HTR-8/SVneo (cell line): Measurements from ENCODE around the gene LRRC8B.
"Not testable (repeated sequence)": the region's sequence is repeated elsewhere in the genome, so short reads cannot be mapped to it uniquely, and the experiment has no call there.

Source experiments
- DNase-seq: peaks from one replicate; pipeline ENCODE4 v3.0.0; 2011; ENCODE audit warnings: low spot score, mixed read lengths; ENCODE audit not compliant: insufficient read length
- FAIRE-seq: peaks from 2 replicates; lab custom pipeline; 2011; peaks lifted over from hg19 to GRCh38; lab: Jason Lieb, UNC

Gene LRRC8B

GRCh38 chr1:89578151-89578550 is 53.5 kb downstream of the LRRC8B start:
- FAIRE-seq (no peak), DNase-seq (no peak)

- FAIRE-seq: no peak
- DNase-seq: no peak
These were observed 54.5 kb downstream of the LRRC8B start for GRCh38 chr1:89578946-89579684.

- no peak for DNase-seq
- FAIRE-seq: no peak
These were observed 55.4 kb downstream of the LRRC8B start for GRCh38 chr1:89580036-89580435.

GRCh38 chr1:89581859-89582258 is 57.2 kb downstream of the LRRC8B start:
- DNase-seq (no peak), FAIRE-seq (no peak)

GRCh38 chr1:89582571-89582970 is 57.9 kb downstream of the LRRC8B start:
- DNase-seq (no peak), FAIRE-seq (no peak)

GRCh38 chr1:89584211-89584610 is 59.6 kb downstream of the LRRC8B start:
- FAIRE-seq (no peak), DNase-seq (no peak)

- no peak for FAIRE-seq
These were observed 60.2 kb downstream of the LRRC8B start for GRCh38 chr1:89584781-89585180.

GRCh38 chr1:89587729-89588161 is 63.1 kb downstream of the LRRC8B start:
- FAIRE-seq: no peak
- no peak for DNase-seq

More at GRCh38 chr1:89584781-89585180, 60.2 kb downstream of the LRRC8B start:
- DNase-seq: no peak

GRCh38 chr1:89588480-89588879 is 63.9 kb downstream of the LRRC8B start:
- DNase-seq: no peak
- FAIRE-seq: no peak

- no peak for FAIRE-seq
- DNase-seq: no peak
These were observed 64.9 kb downstream of the LRRC8B start for GRCh38 chr1:89589515-89589914.

GRCh38 chr1:89590341-89591080 is 65.9 kb downstream of the LRRC8B start:
- no peak for DNase-seq
- no peak for FAIRE-seq

- not testable (repeated sequence) for DNase-seq, FAIRE-seq
These were observed 68.3 kb downstream of the LRRC8B start for GRCh38 chr1:89592861-89593302.

GRCh38 chr1:89594096-89594740 is 69.6 kb downstream of the LRRC8B start:
- DNase-seq: no peak
- FAIRE-seq: no peak

- no peak for DNase-seq
- FAIRE-seq: no peak
These were observed 72.1 kb downstream of the LRRC8B start for GRCh38 chr1:89596698-89597097.

- peak; percentile 14 for DNase-seq
- no peak for FAIRE-seq
These were observed 74.1 kb downstream of the LRRC8B start for GRCh38 chr1:89598450-89599331.

GRCh38 chr1:89599332-89599630 is 74.7 kb downstream of the LRRC8B start:
- no peak for DNase-seq
- no peak for FAIRE-seq

- DNase-seq: no peak
- FAIRE-seq: no peak
These were observed 76.0 kb downstream of the LRRC8B start for GRCh38 chr1:89600451-89601224.

- FAIRE-seq (no peak), DNase-seq (no peak)
These were observed 78.3 kb downstream of the LRRC8B start for GRCh38 chr1:89602871-89603404.
